ENCODE data around the gene GP5. TPM values are rescaled to one million over a fixed set of nuclear protein-coding genes. Genes with fewer than 3 reads are reported as not detected.

Gene GP5
- total and polyA plus RNA-seq, 9 of the 15 experiments (the other 6 are each of a cell fraction or from before 2014, with no cell fraction given) = 0.03 to 0.04 (median 0.04) TPM; not detected in 6

DNA sequence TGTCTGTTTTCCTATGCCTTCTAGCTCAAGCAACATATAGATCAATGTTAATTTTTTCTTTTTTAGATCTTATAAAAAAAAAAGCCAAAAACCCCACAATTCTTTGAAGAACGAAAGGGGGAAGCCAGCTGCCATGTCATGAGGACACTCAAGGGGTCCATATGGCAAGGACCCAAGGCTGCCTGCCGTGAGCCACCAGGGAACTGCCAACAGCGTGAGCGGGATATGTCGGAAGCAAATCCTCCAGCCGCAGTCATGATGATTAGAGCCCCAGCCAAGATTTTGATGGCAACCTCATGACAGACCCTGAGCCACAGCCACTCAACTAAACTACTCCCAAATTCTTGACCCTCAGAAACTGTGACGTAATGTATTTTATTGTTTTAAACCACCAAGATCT is 6.5 kb downstream of the GP5 start:
- 47% methylated on average over 7 of the region's 7 CpGs for WGBS (ENCODE audit: insufficient coverage, low coverage, missing lambda C conversion rate)
- H3K9me3 ChIP-seq (replicated peaks; ENCODE audit: control insufficient read depth, insufficient read depth, low read depth, low read length) = no peaks in the 10 kb centered on the region
- H3K27me3 ChIP-seq (ENCODE audit: control insufficient read depth in 2 of 2, insufficient read depth in 2 of 2, low read length in 2 of 2) = peaks cover 3 to 14% of the 10 kb centered on the region in 2 experiments; a peak in 3 of 5 replicates
- no peak for ATAC-seq
- ChIA-PET CTCF (ENCODE audit: low intra/inter-chr PET ratio) (no interaction called here), POLR2A (interaction anchor here (0.8 kb wide), 1 partner anchor 38 kb away, joined by 3 read pairs; no protein-coding TSS in a partner anchor)
- no peaks in the 10 kb centered on the region for H3K36me3 ChIP-seq (ENCODE audit: control insufficient read depth, insufficient read depth, low read length)
- intact Hi-C loops (cut with micrococcal nuclease) = no loop called here
- no peak overlapping the region for H3K9ac ChIP-seq (ENCODE audit: insufficient read depth in 1 of 2, low read depth in 2 of 2, low read length in 2 of 2)
- no TSS peak for BruUV-seq (replicated peaks)
- no peaks in the 10 kb centered on the region for H3K9me1 ChIP-seq (ENCODE audit: control insufficient read depth, insufficient read depth, low read length)
- peaks cover 5 to 20% of the 10 kb centered on the region in 2 experiments; a peak in 3 of 5 replicates for H3K4me1 ChIP-seq (replicated peaks in 1 of 2; ENCODE audit: control insufficient read depth in 2 of 2, insufficient read depth in 2 of 2, low read length in 2 of 2)
- in situ Hi-C loops (cut with MboI) = no loop called here
- FAIRE-seq = no peak
- no peaks in the 10 kb centered on the region for H3K79me2 ChIP-seq (ENCODE audit: control insufficient read depth, insufficient read depth, low read length)
- no peak overlapping the region for H3K27ac ChIP-seq (ENCODE audit: extremely low read depth, low read depth, low read length)
- DNase-seq (ENCODE audit: extremely low read depth in 1 of 4, low spot score in 3 of 4) = no peak
- H3K4me3 ChIP-seq = no peak overlapping the region
- no peak overlapping the region for H2AFZ ChIP-seq (ENCODE audit: low read depth, low read length)
- no peak overlapping the region for H3K4me2 ChIP-seq (ENCODE audit: insufficient read depth, low read length)
- no peaks in the 10 kb centered on the region for H4K20me1 ChIP-seq (replicated peaks; ENCODE audit: control insufficient read depth, insufficient read depth, low read length)
- no peak for TF ChIP-seq ADNP (tag; IDR thresholded peaks at IDR 0.05)
- TF ChIP-seq CGGBP1 (CRISPR knock-in tag; IDR thresholded peaks at IDR 0.05) = no peak
- TF ChIP-seq ZNF507 (tag; conservative IDR thresholded peaks at IDR 0.05) = no peak
- no peak for TF ChIP-seq VEZF1 (CRISPR knock-in tag; IDR thresholded peaks at IDR 0.05)
- TF ChIP-seq ZNF174 (CRISPR knock-in tag; IDR thresholded peaks at IDR 0.05) = no peak
- no peak for TF ChIP-seq ZBTB2 (IDR thresholded peaks at IDR 0.05)
- no peak for TF ChIP-seq GATA2 (CRISPR knock-in tag; IDR thresholded peaks at IDR 0.05)
- TF ChIP-seq ZFP1 (CRISPR knock-in tag; IDR thresholded peaks at IDR 0.05) = no peak
- TF ChIP-seq TCF7L2 (IDR thresholded peaks at IDR 0.05; ENCODE audit: low read depth, low read length) = no peak
- TF ChIP-seq BRD4 (IDR thresholded peaks at IDR 0.05) = no peak
- no peak for TF ChIP-seq TOE1 (IDR thresholded peaks at IDR 0.05; ENCODE audit: borderline replicate concordance)
- TF ChIP-seq TOE1 (CRISPR knock-in tag; IDR thresholded peaks at IDR 0.05; ENCODE audit: borderline replicate concordance, low read depth) = no peak
- TF ChIP-seq ZNF655 (CRISPR knock-in tag; IDR thresholded peaks at IDR 0.05) = no peak
- TF ChIP-seq ZNF445 (CRISPR knock-in tag; IDR thresholded peaks at IDR 0.05; ENCODE audit: low read depth) = no peak
- TF ChIP-seq, protein P1, sequence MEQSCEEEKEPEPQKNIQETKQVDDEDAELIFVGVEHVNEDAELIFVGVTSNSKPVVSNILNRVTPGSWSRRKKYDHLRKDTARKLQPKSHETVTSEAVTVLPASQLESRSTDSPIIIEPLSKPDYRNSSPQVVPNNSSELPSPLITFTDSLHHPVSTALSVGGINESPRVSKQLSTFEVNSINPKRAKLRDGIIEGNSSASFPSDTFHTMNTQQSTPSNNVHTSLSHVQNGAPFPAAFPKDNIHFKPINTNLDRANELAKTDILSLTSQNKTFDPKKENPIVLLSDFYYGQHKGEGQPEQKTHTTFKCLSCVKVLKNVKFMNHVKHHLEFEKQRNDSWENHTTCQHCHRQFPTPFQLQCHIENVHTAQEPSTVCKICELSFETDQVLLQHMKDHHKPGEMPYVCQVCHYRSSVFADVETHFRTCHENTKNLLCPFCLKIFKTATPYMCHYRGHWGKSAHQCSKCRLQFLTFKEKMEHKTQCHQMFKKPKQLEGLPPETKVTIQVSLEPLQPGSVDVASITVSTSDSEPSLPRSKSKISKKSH (CRISPR knock-in tag; IDR thresholded peaks at IDR 0.05) = no peak
- no peak for TF ChIP-seq NEUROD1 (IDR thresholded peaks at IDR 0.05; ENCODE audit: borderline replicate concordance, low read depth, low read length, partially characterized antibody)
- TF ChIP-seq JUN (IDR thresholded peaks at IDR 0.05; ENCODE audit: borderline replicate concordance, low read depth, low read length) = no peak
- TF ChIP-seq JUN (CRISPR knock-in tag; IDR thresholded peaks at IDR 0.05; ENCODE audit: borderline replicate concordance) = no peak

All from K562 (cell line).